Endodermal cell (in vitro differentiated cells): Measurements from ENCODE around the gene EFCAB8. TPM values are rescaled to one million over a fixed set of nuclear protein-coding genes. Genes with fewer than 3 reads are reported as not detected.
A peak's percentile ranks its signal among the peaks of the same experiment; 100 is the strongest.

Experiments
- DNase-seq: peaks from one replicate; pipeline ENCODE4 v3.0.0-alpha.2; 2017
- H3K27ac ChIP-seq: 2 replicates; pipeline ENCODE4 v1.5.1; 2013; ENCODE audit warnings: mild to moderate bottlenecking, low read depth, low read length, moderate library complexity
- H3K27me3 ChIP-seq: 2 replicates; pipeline ENCODE4 v1.6.1; 2013; ENCODE audit warnings: mild to moderate bottlenecking, low read length, moderate library complexity; ENCODE audit not compliant: insufficient read depth, control insufficient read depth, poor library complexity, severe bottlenecking
- H3K36me3 ChIP-seq: 2 replicates; pipeline ENCODE4 v1.7.0; 2013; ENCODE audit warnings: mild to moderate bottlenecking, low read length, moderate library complexity; ENCODE audit not compliant: control insufficient read depth, insufficient read depth
- H3K4me1 ChIP-seq: one replicate; pipeline ENCODE4 v1.7.0; 2013; ENCODE audit warnings: low read length; ENCODE audit not compliant: control insufficient read depth, insufficient read depth
- H3K4me3 ChIP-seq: 2 replicates; pipeline ENCODE4 v1.5.1; 2013; ENCODE audit warnings: mild to moderate bottlenecking, low read length, moderate library complexity
- H3K9ac ChIP-seq: 2 replicates; pipeline ENCODE4 v1.6.1; 2013; ENCODE audit warnings: mild to moderate bottlenecking, low read length, moderate library complexity; ENCODE audit not compliant: poor library complexity, severe bottlenecking; ENCODE audit errors: extremely low read depth
- H3K9me3 ChIP-seq: 2 replicates; pipeline ENCODE4 v1.6.1; 2013; ENCODE audit warnings: mild to moderate bottlenecking, low read length, moderate library complexity; ENCODE audit not compliant: control insufficient read depth
- H3K27ac Mint-ChIP-seq: 2 replicates; pipeline ENCODE4 v1.8.0; 2020; ENCODE audit warnings: mixed read lengths
- H3K27me3 Mint-ChIP-seq: 2 replicates; pipeline ENCODE4 v1.8.0; 2021; ENCODE audit warnings: mild to moderate bottlenecking, mixed read lengths; ENCODE audit not compliant: insufficient read depth
- H3K36me3 Mint-ChIP-seq: 2 replicates; pipeline ENCODE4 v1.8.0; 2020; ENCODE audit warnings: low read depth, mixed read lengths
- H3K4me1 Mint-ChIP-seq: 2 replicates; pipeline ENCODE4 v1.8.0; 2020; ENCODE audit warnings: mixed read lengths
- H3K4me3 Mint-ChIP-seq: 2 replicates; pipeline ENCODE4 v1.8.0; 2020; ENCODE audit warnings: mild to moderate bottlenecking, moderate library complexity, mixed read lengths
- H3K9me3 Mint-ChIP-seq: 2 replicates; pipeline ENCODE4 v1.8.0; 2020; ENCODE audit warnings: mild to moderate bottlenecking, mixed read lengths
- CTCF ChIP-seq: fragments of 200-600 bp; sonication (generic); conservative IDR thresholded peaks from 2 replicates; pipeline ENCODE4 v1.5.0; 2021; ENCODE audit warnings: antibody characterized with exemption, mild to moderate bottlenecking
- WGBS, 2 experiments: methylation state at CpG; one replicate each; pipeline versions ENCODE4 v1.1.5 to v1.1.7; 2013; ENCODE audit warnings: missing lambda C conversion rate in 2 of 2, mixed read lengths in 1 of 2; ENCODE audit not compliant: insufficient coverage in 1 of 2, insufficient read length in 1 of 2; 5-methylcytosine and 5-hydroxymethylcytosine counted together
- total RNA-seq, 2 donors: library from RNA; stranded (reverse); fragmentation: NEBNext Ultra II Directional in 1 of 2; extraction: Animal tissue kit (Norgen Biotek cat#: 25700) in 1 of 2; gene quantifications; 2 replicates in 1 of 2; 3 replicates in 1 of 2; pipeline ENCODE4 v1.2.1, GENCODE V29; 2021

EFCAB8 gene
- total RNA-seq, 2 donors from 2014 or later: 0.44 to 1.0 TPM

- peak overlapping the region; percentile 84 for H3K9ac ChIP-seq
- DNase-seq: peak; percentile 49
- Mint-ChIP-seq H3K27me3 (no peaks in the 10 kb centered on the region), H3K36me3 (no peaks in the 10 kb centered on the region), H3K9me3 (peaks cover 18% of the 10 kb centered on the region), H3K4me3 (no peak overlapping the region), H3K4me1 (peaks cover 51% of the 10 kb centered on the region), H3K27ac (peak overlapping the region; percentile 57)
- peaks cover 14% of the 10 kb centered on the region for H3K4me1 ChIP-seq
- no peaks in the 10 kb centered on the region for H3K9me3 ChIP-seq
- peak overlapping the region; percentile 14 for H3K4me3 ChIP-seq
- WGBS, 2 experiments: 89 to 95% methylated on average over 9 to 13 of the region's 13 CpGs
- H3K27ac ChIP-seq: no peak overlapping the region
- H3K27me3 ChIP-seq: no peaks in the 10 kb centered on the region
- no peak for TF ChIP-seq CTCF
- H3K36me3 ChIP-seq: no peaks in the 10 kb centered on the region
Measured at GRCh38 chr20:32977281-32978008, 118.7 kb downstream of the EFCAB8 start.

DNA sequence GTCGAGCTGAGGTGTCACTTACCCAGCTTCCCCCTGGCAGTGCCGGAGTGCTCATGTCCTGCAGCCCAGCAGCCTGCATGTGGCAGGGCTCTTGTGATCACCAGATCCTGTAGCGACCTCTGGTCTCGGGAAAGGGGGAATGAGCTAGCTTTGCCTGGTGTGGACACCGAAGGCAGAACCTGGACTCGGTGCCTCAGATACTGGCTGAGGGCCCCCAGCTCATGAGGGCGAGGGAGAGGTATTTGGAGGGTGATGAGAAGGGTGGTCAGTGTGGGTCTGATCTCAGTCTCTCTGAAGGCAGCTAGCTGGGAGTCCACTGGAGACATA lies 119.2 kb downstream of the EFCAB8 start:
- H3K27ac ChIP-seq: no peak overlapping the region
- peaks cover 50% of the 10 kb centered on the region for H3K4me1 Mint-ChIP-seq
- no peak for TF ChIP-seq CTCF
- H3K36me3 ChIP-seq: no peaks in the 10 kb centered on the region
- H3K9ac ChIP-seq: no peak overlapping the region
- DNase-seq: no peak
- no peaks in the 10 kb centered on the region for H3K9me3 ChIP-seq
- H3K27ac Mint-ChIP-seq: peak overlapping the region; percentile 57
- no peak overlapping the region for H3K4me3 Mint-ChIP-seq
- H3K27me3 Mint-ChIP-seq: no peaks in the 10 kb centered on the region
- H3K4me1 ChIP-seq: peaks cover 14% of the 10 kb centered on the region
- no peaks in the 10 kb centered on the region for H3K36me3 Mint-ChIP-seq
- peaks cover 18% of the 10 kb centered on the region for H3K9me3 Mint-ChIP-seq
- no peaks in the 10 kb centered on the region for H3K27me3 ChIP-seq
- 93 to 95% methylated on average over 3 to 7 of the region's 7 CpGs for WGBS, 2 experiments
- H3K4me3 ChIP-seq: no peak overlapping the region

DNA sequence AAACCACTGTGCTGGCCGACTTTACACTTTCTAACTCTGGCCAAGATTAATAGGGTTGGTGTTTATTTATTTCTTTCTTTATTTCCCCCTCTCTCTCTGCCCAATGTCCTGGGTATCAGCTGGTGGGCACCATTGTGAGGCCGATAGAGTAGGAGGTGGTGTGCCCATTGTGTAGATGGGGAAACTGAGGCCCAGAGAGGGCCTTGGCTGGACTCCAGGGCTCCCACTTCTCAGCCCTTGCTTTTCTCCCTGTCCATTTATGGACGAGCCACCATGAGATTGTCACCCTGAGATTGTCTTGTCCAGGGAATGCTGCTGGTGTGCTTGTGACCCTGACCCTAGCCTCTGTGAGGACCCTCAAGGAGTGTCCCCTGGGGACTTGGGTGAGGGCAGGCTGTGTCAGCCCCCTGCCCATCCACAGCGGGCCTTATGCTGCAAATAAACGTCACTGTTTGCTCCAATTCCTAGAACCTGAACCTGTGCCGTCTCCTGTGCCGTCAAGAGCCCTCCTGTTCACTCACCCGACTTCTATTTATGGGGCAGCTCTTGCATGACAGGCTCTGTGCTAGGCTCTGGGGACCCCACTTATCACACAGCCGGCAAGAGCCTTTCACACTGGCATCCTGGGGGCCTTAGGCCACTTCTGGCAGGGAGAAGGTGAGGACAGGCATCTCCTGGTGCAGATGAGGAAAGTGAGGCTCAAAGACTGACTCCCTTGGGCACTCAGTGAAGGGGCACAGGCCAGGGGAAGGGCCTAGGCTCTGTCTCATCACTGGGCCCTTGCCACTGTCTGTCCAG lies 120.7 kb downstream of the EFCAB8 start:
- Mint-ChIP-seq H3K36me3 (no peaks in the 10 kb centered on the region), H3K9me3 (peaks cover 18% of the 10 kb centered on the region), H3K4me1 (peaks cover 40% of the 10 kb centered on the region), H3K4me3 (no peak overlapping the region), H3K27me3 (no peaks in the 10 kb centered on the region), H3K27ac (peak overlapping the region; percentile 46)
- Histone ChIP-seq H3K9ac (no peak overlapping the region), H3K4me3 (no peak overlapping the region), H3K27me3 (no peaks in the 10 kb centered on the region), H3K4me1 (peaks cover 9% of the 10 kb centered on the region), H3K27ac (no peak overlapping the region), H3K36me3 (no peaks in the 10 kb centered on the region), H3K9me3 (no peaks in the 10 kb centered on the region)
- DNase-seq: peak; percentile 39
- TF ChIP-seq CTCF: no peak
- 86 to 93% methylated on average over 5 to 9 of the region's 9 CpGs for WGBS, 2 experiments
